ENCODE results near the gene GRPEL1. TPM values are rescaled to one million over a fixed set of nuclear protein-coding genes. Genes with fewer than 3 reads are reported as not detected.

GRPEL1 gene
- total and polyA plus RNA-seq, 8 donors, result 20.1 to 33.9 (median 28.5) TPM

DNA sequence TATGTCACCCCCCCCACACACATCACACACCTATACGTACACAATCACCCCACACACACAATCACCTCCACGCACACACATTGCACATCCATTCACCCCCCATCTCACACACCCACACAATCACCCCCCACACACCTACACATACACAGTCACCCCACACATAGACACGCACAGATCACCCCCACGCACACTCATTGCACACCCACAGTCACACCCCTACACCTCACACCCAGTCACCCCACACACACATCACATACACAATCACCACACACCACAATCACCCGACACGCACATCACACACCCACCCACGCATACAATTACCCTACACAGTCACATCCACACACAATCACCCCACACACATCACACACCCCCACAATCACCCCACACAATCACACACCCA lies 40.6 kb downstream of the GRPEL1 start:
- DNase-seq (no peak), ATAC-seq (no peak)
- Histone ChIP-seq H3K27ac (no peak overlapping the region), H3K27me3 (no peaks in the 10 kb centered on the region), H3K9me3 (no peaks in the 10 kb centered on the region), H3K36me3 (peaks cover 0 to 93% of the 10 kb centered on the region in 2 donors), H3K4me3 (no peak overlapping the region), H3K4me1 (no peaks in the 10 kb centered on the region)
- TF ChIP-seq, protein P1, sequence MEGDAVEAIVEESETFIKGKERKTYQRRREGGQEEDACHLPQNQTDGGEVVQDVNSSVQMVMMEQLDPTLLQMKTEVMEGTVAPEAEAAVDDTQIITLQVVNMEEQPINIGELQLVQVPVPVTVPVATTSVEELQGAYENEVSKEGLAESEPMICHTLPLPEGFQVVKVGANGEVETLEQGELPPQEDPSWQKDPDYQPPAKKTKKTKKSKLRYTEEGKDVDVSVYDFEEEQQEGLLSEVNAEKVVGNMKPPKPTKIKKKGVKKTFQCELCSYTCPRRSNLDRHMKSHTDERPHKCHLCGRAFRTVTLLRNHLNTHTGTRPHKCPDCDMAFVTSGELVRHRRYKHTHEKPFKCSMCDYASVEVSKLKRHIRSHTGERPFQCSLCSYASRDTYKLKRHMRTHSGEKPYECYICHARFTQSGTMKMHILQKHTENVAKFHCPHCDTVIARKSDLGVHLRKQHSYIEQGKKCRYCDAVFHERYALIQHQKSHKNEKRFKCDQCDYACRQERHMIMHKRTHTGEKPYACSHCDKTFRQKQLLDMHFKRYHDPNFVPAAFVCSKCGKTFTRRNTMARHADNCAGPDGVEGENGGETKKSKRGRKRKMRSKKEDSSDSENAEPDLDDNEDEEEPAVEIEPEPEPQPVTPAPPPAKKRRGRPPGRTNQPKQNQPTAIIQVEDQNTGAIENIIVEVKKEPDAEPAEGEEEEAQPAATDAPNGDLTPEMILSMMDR (IDR thresholded peaks at IDR 0.05), result no peak
- intact Hi-C loops (cut with DNase I), result no loop called here

DNA sequence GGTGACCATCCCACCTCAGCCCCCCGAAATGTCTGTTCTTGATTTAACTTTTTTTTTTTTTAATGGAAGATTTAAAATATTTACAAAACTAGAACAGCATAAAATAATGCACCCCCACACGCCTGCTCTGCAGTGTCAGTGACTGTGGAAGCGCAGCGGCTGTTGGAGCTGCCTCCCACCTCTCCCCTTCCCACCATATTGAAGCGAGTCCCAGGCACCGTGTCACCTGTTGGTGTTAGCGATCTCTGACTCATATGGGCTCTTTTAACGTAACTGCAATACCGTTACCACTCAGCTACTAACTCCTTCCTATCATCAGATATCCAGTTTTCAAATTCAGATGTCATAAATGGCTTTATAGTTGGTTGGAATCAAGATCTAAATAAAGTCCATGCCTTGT lies 41.8 kb downstream of the GRPEL1 start:
- DNase-seq (no peak), ATAC-seq (no peak)
- Histone ChIP-seq H3K27ac (no peak overlapping the region), H3K36me3 (peaks cover 0 to 93% of the 10 kb centered on the region in 2 donors), H3K4me1 (no peaks in the 10 kb centered on the region), H3K27me3 (no peaks in the 10 kb centered on the region), H3K9me3 (no peaks in the 10 kb centered on the region), H3K4me3 (no peak overlapping the region)
- TF ChIP-seq, protein P1 (IDR thresholded peaks at IDR 0.05), result no peak
- intact Hi-C loops (cut with DNase I), result no loop called here

DNA sequence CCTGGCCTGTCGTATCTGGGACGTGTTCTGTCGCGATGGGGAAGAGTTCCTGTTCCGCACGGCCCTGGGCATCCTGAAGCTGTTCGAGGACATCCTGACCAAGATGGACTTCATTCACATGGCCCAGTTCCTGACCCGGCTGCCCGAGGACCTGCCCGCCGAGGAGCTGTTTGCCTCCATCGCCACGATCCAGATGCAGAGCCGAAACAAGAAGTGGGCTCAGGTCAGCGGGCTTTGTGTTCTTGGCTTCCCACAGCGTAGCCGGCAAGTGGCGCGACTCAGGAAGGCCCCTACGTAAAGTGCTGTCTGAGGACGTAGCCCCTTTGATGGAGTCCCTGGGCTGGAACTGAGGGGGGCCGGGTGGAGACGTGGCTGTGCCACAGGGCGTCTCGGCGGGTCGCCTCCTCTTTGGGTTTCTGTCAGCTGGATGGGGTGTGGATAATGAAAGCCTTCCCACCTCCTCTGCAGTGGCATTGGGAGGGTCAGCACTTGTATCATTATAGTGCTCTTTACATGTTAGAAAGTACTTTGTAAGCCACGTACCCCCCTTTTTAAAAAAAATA lies 42.7 kb downstream of the GRPEL1 start:
- Histone ChIP-seq H3K27me3 (no peaks in the 10 kb centered on the region), H3K9me3 (no peaks in the 10 kb centered on the region), H3K36me3 (peaks cover 0 to 93% of the 10 kb centered on the region in 2 donors), H3K4me1 (no peaks in the 10 kb centered on the region), H3K4me3 (no peak overlapping the region), H3K27ac (no peak overlapping the region)
- no peak for DNase-seq
- intact Hi-C loops (cut with DNase I), result no loop called here
- ATAC-seq, result no peak
- TF ChIP-seq, protein P1 (IDR thresholded peaks at IDR 0.05), result no peak

DNA sequence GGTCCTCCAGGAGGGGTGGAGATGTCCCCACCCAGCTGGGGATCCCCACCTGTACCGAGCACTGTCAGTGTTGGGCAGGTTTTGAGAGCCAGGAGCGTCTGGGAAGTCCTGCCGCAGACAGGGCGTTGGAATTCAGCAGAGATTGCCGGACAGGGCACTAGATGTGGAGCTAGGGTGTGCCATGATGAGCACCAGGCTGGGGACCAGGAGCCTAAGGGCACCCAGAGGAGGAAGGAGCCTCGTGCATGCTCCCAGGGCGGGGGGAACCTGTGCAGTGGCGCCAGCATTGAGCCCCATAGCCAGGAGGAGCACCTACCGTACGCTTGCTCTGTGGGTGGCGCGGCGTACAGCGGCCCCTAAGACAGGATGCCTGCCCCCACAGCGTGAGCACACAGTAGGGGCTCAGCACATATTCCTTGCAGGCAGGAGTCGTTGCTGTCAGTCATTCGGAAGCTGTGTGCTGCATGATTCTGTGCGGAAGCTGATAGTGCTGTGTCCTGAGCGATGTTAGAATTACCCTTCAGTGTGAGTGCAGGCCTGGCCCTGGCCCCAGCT lies 43.5 kb downstream of the GRPEL1 start:
- Histone ChIP-seq H3K9me3 (no peaks in the 10 kb centered on the region), H3K4me3 (no peak overlapping the region), H3K4me1 (no peaks in the 10 kb centered on the region), H3K27me3 (no peaks in the 10 kb centered on the region), H3K36me3 (peaks cover 0 to 89% of the 10 kb centered on the region in 2 donors), H3K27ac (no peak overlapping the region)
- DNase-seq (no peak), ATAC-seq (no peak)
- TF ChIP-seq, protein P1 (IDR thresholded peaks at IDR 0.05), result no peak
- intact Hi-C loops (cut with DNase I), result no loop called here

DNA sequence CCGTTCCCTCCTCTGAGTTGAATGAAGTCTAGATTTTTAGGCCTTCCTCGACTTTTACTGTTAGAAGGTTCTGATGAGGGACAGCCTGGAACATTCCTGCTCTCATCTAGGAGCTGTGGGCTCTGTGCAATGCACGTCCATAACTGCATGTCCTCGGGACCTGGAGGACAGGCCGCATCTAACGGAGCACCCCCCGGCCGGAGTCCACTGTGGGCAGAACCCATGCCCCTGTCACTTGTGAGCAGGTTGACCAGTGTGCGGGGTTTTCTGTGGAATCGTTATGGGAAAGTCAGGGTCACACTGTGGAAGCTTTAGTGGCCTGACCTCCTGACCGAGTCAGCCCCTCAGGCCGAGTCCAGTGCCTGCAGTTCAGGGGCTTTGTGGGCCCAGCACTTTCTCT lies 44.0 kb downstream of the GRPEL1 start:
- H3K9me3 ChIP-seq, result no peaks in the 10 kb centered on the region
- H3K27me3 ChIP-seq, result no peaks in the 10 kb centered on the region
- no peak for ATAC-seq
- peaks cover 0 to 89% of the 10 kb centered on the region in 2 donors for H3K36me3 ChIP-seq
- TF ChIP-seq, protein P1 (IDR thresholded peaks at IDR 0.05), result no peak
- H3K27ac ChIP-seq, result no peak overlapping the region
- no peaks in the 10 kb centered on the region for H3K4me1 ChIP-seq
- H3K4me3 ChIP-seq, result no peak overlapping the region
- no peak for DNase-seq
- intact Hi-C loops (cut with DNase I), result no loop called here
